ENCODE measurements around the gene REXO2.

REXO2 gene

DNA sequence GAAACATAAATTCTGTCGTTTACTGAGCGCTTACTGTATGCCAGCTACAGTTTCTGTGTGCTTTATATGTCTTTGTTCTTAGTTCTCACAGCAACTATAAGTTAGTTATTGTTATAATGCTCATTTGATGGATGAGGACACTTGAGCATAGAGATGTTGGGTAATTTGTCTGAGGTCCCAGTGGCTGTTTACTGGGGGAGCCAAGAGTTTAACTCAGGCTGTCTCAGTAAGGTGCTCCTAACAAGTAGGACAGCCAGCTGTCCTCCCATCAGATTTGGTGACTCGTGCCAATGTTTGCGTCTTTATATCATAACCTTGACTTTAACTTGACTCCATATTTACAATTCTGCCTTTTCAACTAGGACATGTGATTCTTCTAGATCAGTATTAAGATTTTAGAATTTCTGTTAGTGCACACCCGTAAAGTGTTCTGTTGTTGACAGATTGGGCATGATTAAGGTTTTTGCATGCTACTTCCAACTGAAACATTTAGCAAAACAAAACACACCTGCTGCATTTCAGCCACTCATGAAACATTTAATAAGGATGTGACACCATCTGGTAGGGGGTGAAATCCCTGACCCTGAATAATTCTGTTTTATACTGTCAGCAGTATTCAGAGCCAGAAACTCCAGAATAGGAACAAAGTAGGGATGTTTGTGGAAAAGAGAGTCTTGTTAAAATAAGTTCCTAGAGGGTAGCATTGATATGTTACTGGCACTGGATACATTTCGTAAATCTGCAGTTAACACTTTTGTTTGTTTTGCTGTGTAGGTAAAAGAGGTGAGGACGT lies 1.9 kb downstream of the REXO2 start:
- no peak for DNase-seq (ENCODE audit: low read depth, low spot score)

DNA sequence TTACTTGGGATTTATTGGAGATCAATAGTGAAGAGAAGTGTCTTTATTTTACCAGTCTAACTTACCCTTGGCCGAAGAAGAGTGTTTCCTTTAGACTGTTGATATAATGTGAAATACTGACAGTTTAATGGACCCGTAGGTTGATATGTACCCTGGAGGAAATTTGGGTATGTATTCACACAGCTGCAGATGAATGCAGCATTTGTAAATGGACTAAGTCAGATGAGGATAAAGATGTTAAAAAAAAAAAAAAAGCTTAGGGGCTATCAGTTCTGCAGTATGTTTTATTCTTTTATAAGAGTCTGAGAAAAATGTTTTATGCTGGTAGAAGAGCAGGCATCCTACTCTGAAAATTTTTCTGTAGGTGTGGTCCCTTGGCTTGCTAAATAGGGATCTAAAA lies 2.7 kb downstream of the REXO2 start:
- DNase-seq (ENCODE audit: low read depth, low spot score), result no peak

DNA sequence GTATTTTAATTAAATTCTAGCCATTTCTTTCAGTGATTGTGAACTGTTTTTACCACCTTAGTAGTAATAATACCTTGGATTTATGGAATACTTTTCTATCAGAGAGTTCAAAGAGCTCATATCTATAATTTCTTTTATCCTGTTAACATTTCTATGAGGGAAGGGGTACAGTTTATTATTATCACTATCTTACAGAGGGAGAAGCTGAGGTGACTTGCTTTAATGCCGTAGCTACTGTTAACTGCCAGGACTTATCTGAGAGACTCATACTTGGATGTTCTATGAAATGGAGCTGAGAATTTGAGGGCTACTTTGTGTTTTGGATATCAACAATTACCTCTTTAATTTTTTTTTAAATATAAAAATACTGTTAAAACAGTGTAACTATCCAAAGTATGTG lies 3.3 kb downstream of the REXO2 start:
- no peak for DNase-seq (ENCODE audit: low read depth, low spot score)

DNA sequence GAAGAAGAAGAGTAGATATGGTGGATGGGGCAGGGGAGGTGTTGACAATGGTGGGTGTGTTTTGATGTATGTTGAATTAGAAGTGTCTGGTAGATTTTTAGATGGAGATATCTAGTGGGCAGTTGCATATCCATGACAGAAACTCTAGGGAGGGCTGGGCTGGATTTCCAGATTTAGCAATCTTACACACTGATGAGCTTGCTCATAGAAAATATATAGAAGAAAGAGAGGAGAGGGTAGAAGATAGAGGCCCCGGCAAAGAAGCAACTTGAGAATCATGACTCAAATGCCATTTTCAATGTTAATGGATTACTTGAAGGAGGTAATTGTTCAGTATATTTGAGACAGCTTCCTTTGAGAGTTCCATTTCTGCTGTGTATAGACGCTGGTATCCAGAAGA lies 8.2 kb downstream of the REXO2 start:
- no peak for DNase-seq (ENCODE audit: low read depth, low spot score)

DNA sequence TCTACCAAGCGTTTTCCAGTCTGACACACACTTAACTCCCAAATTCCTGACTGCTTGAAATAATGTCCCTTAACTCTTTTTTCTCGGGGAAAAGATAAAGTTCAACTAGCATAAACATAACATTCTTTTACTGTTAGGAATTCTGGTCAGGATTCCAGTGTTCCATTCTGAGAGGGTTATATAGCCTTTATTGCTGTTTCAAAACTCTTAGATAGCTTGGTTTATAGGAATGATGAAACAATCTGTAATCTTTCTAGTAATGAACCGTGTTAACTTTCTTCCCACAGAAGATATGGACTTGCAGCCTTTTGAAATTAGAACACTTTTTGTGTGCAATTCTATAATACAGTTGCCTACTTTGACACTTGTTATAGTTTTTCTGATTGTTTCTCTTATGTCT lies 8.6 kb downstream of the REXO2 start:
- DNase-seq (ENCODE audit: low read depth, low spot score), result no peak

DNA sequence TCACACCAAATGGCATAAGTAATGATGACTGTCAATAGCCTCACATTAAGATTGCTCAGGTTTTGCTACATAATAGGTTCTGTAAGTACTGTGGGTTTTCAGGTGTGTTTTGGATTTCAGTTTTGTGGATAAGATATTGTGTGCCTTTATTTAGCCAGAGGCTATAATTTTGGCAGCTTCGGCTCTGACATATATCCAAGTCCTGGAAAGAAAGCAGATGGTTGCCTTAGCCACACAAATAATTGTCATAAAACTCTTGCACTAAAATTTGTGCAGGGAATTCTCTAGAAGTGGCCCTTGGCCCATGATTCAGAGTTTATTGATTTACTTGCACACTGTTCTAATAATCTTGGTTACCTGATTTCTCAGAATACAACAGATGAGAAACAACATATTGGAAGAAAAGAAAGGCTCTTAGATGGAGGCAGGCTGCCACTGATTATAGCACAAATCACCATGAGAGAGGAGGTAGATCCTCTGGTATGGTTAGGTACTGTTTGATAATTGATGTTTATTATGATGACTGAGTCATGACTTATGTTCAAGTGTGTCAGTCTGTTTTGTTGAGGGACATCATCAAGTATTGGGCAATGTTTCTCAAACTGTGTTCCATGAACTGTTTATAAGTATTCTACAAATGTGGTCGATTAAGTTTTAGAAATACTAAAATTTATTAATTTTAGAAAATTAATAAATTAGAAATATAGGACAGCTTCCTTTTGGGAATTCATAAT lies 9.6 kb downstream of the REXO2 start:
- DNase-seq (ENCODE audit: low read depth, low spot score), result no peak

- no peak for DNase-seq (ENCODE audit: low read depth, low spot score)
Measured at GRCh38 chr11:114449845-114450244, 10.6 kb downstream of the REXO2 start.

GRCh38 chr11:114452399-114452798 lies 13.1 kb downstream of the REXO2 start:
- no peak for DNase-seq (ENCODE audit: low read depth, low spot score)

DNA sequence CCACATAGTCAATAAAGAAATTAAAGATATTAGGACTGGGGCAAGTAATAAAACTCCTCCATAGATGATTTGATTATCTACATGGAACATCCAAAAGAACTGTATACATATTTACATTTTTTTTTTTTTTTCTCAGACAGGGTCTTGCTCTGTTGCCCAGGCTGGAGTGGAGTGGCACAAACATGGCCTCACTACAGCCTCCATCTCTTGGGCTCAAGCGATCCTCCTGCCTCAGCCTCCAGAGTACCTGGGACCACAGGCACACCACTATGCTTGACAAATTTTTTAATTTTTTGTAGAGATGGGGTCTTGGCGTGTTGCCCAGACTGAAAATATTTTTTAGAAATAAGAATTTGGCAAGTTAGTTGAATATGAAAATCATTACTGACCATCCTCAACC lies 24.7 kb downstream of the REXO2 start:
- DNase-seq (ENCODE audit: low read depth, low spot score), result no peak

DNA sequence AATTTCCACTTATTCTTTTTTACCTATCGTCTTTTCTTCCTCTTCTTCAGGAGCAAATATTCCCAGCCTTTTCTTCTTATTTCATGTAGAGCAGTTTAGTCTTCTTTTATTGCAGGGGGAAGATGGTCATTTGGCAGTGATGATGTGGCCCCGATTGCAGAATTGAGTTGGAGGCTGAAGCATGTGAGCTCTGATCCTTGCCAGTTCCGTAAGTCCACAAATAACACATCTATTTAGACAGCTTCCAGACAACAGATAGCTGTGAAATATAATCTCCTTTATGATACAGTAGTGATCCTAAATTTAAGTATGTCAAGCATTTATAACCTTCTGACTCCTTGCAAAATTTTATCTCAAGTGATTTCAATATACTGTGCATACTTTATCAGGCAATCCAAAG lies 27.5 kb downstream of the REXO2 start:
- no peak for DNase-seq (ENCODE audit: low read depth, low spot score)

DNA sequence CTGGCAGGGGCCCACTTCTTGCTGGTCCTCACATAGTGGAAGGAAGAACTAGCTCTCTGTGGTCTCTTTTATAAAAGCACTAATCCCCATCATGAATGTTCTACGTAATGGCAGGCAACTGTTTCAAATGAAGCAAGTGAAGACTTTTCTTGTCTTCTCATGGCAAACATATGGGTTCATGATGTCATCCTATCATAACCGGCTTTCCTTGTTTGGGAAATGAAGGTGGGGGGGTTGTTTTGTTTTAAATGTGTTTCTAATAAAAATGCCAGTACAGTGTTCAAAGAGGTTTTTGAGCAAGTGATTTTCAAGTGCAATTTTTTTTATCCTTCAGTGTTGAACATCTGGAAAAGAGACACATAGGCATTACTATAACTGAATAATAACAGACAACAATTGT lies 33.4 kb downstream of the REXO2 start:
- DNase-seq (ENCODE audit: low read depth, low spot score), result no peak

- no peak for DNase-seq (ENCODE audit: low read depth, low spot score)
Measured at GRCh38 chr11:114478001-114478410, 38.7 kb downstream of the REXO2 start.

DNA sequence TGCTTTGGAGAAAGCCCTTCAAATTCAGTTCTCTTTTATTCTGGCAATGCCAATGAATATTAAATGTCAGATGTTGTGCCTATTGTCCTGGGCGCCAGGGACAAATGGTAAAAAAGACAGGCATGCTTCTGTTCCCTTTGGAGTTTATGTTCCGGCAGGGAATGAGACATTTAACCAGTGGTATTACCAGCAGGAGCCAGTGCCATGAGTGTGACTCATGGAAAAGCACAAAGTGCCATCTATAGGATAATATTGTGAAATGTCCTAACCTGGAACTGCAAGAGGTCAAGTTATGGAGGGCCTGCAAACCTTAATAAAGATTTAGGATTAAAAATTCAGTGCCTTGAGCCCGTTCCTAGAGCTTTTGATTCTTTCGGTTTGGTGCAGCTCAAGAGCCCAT lies 39.5 kb downstream of the REXO2 start:
- no peak for DNase-seq (ENCODE audit: low read depth, low spot score)

DNA sequence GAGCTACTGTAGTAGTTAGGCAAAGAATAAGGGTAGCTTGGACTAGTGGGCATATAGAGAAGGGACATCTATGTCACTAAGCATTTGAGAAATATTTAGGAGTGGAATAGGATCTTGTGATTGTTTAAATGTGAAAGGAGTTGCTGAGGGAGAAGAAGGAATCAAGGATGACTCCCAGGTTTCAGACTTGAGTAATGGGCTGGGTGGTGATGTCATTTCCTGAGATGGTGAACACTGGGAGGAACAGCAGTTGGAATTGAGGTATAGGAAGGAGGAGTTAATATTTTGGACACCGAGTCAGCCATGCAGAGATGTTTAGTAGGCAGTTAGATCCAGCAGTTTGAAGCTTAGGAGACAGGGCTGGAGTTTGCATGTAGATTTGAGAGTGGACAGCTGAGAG lies 40.1 kb downstream of the REXO2 start:
- no peak for DNase-seq (ENCODE audit: low read depth, low spot score)

DNA sequence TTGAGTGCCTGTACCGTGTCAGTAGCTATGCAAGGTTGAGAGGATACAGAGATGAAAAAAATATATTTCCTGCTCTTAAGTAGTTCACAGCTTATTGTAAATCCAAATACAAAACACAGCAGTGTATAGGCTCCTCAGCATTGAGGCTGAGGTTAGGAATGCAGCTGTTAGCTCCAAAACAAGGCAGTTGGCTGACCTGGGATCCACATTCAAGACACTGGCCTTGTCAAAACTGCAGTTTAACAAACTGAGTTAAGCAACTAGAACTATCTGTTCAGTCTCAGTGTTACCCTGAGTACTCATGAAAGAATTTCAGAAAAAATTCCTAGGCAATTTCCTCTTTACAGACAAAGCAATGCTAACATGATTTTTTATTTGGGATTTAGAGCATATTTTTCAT lies 42.8 kb downstream of the REXO2 start:
- DNase-seq (ENCODE audit: low read depth, low spot score), result no peak

GRCh38 chr11:114483929-114484328 lies 44.7 kb downstream of the REXO2 start:
- DNase-seq (ENCODE audit: low read depth, low spot score), result no peak

DNA sequence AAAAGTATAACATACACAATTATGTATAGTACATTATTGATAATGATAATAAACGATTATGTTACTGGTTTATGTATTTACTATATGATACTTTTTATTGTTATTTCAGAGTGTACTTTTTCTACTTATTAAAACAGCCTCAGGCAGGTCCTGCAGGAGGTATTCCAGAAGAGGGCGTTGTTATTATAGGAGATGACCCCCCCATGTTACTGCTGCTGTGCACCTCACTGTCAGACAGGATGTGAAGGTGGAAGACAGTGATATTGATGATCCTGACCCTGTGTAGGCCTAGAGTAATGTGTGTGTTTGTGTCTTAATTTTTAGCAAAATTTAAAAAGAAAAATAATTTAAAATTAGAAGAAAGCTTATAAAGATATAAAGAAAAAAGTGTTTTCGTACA lies 57.6 kb downstream of the REXO2 start:
- DNase-seq (ENCODE audit: low read depth, low spot score), result no peak

- DNase-seq (ENCODE audit: low read depth, low spot score), result no peak
Measured at GRCh38 chr11:114499756-114500155, 60.5 kb downstream of the REXO2 start.
